GM18511 (cell line): Measurements from ENCODE around the gene AGAP1.

Experiments
- ATAC-seq: cut with Tn5 transposase; IDR thresholded peaks from one replicate; pipeline ENCODE4 v1.9.1; 2021; ENCODE audit warnings: mild to moderate bottlenecking, moderate library complexity; ENCODE audit not compliant: unreplicated experiment

Gene AGAP1

DNA sequence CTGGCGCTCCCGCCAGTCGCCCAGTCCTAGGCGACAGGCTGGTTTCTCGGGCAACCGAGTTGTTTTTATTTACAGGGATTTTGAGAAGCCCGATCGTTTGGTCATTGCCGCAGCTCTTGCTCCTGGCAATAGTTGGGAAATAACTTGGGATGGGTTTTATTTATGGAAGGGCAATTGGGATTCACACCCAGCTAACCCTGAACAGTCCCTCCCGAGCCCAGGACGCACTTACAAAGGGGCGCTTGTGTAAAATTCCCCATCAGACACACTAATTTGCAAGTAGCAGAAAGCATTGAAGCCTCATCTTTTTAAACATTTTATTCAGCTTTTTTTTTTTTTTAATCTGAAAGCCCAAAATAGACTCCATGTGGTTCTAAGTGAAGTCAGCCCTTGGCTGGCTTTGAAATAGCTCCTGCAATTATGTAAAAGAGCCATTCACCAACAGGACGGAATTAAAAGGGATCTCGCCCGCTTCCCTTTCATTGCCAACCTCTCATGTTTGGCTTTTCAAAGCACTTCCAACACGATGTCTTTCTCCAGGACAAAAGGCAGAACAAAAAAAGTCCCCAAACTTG lies 677.9 kb downstream of the AGAP1 start:
- no peak for ATAC-seq

GRCh38 chr2:236172255-236173035 lies 678.6 kb downstream of the AGAP1 start:
- ATAC-seq, result no peak

- ATAC-seq, result no peak
These were observed 679.3 kb downstream of the AGAP1 start for GRCh38 chr2:236173036-236173728.

DNA sequence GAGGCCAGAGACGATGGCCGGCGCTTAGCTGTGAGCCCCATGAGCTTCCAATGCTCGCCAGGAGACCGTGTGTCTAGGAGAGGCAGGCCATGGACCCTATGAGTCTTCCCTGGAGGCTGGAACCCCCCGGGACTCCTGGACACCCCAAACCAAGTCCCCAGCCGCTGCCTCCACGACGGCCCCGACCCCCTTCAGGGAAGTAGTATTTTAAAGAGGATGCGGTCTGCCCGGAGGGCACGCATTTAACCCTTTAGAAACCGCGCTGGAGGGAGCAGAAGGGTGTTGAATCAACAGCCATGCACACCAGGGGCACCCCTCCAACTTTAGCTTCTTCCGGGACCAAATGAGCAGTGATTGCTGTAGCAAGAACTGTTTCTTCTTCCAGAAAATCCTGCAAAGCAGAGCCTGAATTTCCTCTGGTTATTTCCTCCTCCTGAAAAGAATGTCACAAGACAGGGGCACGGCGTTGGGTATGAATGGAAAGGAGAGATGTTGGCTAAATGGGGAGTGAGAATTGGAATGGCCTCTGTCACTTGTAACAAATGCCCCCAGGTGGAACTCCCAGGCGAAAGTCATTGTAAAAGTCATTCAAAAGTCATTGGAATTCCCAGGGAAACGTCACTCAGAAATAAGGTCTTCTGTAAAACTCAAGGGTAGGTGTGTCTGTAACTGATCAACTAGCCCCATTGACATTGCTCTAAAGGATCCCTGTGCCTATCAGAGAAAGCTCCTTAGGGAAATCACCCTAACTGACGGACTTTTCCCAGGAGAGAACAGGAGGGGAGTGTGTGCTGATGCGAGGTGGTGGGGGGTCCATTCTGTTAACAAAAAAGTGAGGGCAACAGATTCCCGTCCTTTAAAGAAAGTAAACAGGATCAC lies 680.1 kb downstream of the AGAP1 start:
- no peak for ATAC-seq

DNA sequence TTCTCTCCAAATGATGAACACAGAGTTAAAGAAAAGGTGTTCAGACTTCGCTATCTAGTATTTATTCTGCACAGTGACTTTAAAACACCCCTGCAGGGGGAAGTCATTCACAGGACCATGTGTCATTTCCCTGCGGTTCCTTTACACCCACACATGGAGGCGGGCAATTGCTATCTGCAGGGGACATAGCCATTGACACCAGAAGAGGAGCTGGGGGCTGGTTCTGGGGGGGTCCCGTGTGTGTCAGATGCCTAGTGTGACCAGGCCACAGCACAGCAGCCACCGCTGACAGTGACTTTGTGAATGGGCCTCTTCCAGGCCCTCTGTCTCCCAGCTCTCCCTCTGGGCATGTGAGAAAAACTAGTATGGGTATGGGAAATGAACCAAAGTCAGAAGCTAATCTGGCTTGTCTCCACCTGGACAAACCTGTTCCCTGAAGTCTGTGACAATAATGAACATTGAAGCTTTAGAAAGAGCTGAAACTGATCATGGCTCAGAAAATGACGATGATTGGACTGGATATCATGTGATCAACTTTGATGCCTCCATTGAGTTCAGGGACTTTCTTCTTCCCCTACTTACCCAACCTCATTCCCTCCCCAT lies 681.8 kb downstream of the AGAP1 start:
- ATAC-seq, result no peak

DNA sequence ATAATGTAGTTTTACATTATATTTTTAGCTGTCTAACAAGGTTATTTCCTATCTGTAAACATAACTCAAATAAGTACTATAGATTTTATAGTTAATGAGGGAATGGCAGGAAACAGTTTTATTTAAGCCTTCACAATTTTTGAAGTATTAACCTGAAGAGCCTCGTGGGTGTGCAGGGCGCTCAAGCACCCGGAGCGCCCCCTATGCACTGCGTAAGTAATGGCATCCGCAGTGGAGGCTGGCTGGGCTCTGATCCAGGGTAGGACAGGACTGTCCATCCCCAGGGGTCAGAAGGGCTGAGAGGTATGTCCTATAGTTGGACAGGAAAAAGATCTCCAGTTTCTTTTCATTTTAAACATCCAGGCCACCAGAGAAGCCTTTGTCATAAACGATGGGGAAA lies 682.6 kb downstream of the AGAP1 start:
- ATAC-seq, result no peak

DNA sequence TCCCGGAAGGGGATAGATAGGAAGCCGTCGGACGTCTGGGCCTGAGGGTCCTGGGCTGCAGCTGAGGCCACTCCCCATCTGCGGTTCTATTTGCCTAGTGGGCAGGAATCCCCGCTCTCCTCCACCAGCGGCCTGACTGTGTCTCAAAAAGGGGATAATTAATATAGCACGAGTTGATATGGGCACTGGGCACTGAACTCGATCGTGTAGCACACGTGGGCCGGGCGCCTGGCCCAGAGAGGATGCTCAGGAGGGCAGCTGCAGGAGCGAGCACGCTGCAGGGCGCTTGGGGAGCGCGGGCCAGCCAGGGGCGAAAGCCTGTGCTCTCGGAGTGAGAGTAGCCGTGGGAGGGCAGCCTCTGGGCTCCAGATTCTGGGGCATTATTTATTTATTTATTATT lies 683.1 kb downstream of the AGAP1 start:
- no peak for ATAC-seq

- ATAC-seq, result no peak
These were observed 683.7 kb downstream of the AGAP1 start for GRCh38 chr2:236177604-236177966.

DNA sequence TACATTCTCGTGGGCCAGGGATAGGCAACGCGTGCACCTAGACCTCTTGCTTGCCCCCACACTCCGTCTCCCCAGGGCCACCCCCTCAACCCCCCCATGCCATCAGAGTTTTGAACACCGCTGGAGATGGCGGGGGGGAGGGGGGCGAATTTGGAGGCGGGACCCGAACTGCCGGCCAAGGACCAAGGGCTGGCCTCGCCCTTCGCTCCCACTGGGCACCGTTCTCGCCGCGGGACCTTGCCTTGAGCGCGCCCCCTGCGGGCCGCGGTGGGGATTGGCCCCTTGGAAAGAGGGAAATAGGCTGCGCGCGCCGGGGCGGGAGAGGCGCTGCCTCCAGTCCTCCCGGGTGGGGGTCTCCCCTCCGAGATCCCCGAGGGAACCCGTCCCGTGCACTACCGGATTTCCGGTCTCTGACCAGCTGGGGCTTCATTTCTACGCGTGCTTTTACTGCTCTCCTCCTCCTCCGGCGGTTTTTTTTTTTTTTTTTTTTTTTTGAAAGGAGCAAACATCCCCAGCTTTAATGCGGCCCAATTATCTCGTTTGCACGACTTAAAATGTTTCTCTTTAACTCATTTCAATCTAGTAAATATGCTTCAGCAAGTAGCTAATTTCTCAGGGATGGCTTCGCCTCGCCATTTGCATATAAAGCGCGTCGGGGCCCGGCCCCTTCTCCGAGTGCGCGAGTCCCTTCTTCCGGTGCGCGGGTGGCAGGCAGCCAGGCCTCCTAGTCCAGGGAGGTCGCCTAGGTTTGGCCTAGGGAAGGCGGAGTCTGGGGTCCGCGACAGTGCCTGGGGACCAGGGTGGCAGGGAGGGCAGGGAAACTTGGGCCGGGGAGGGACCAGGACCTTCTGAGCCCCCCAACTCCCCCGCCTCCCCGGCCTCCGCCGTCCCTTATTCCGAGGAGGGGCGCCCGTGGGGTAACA lies 684.4 kb downstream of the AGAP1 start:
- no peak for ATAC-seq

DNA sequence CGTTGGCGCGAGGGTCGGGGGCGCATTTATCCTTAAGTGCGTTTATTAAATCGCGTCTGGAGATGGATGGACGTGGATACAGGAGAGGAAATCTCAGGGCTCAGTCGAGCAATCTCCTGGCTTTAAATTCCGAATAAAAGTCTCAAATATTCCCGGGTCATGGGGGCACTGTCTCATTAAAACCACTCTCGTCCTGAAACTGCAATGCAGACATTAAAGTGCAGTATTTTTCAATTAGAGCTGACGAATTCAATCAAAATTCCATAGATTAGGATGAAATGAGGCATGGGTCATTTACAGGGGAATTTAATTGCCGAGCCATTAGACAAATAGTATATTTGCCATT lies 685.0 kb downstream of the AGAP1 start:
- ATAC-seq, result no peak

DNA sequence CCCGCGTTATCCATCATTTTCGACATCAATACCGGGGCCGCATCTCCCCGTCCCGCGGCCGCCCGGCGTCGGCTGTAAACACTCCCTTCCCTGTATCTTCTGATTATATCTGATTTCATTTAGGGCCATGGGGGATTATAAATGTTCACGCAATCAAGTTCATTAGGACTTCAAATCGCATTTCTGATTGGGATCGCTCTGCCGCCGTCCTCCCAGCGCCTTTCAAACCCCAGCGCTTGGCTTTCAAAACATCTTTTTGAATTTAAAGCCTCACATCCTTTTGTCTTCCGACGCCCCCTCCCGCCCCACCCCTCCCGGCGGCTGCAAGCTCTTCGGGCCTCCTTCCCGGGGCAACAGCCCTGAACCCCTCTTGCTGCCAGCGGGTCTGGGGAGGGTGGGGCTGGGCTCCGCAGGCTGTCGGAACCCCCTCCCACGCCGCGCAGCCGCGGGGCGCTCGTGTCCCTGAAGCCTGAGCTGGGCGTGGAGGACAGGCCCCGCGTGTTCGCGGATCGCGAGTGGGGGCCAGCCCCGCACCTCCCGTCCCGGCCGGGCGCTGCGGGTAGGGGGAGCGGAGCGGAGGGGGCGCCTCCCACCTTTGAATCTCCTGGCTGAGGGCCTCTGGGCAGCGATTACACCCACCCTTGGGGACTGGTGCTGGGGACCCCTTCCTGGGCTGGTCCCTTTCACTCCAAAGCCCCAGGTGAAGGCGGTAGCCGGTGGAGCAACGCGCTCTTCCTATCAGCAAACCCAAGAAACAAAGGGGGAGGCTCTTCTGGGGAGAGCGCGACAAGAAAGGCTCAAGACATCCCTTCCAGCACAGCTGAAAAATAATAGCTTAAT lies 685.6 kb downstream of the AGAP1 start:
- no peak for ATAC-seq

DNA sequence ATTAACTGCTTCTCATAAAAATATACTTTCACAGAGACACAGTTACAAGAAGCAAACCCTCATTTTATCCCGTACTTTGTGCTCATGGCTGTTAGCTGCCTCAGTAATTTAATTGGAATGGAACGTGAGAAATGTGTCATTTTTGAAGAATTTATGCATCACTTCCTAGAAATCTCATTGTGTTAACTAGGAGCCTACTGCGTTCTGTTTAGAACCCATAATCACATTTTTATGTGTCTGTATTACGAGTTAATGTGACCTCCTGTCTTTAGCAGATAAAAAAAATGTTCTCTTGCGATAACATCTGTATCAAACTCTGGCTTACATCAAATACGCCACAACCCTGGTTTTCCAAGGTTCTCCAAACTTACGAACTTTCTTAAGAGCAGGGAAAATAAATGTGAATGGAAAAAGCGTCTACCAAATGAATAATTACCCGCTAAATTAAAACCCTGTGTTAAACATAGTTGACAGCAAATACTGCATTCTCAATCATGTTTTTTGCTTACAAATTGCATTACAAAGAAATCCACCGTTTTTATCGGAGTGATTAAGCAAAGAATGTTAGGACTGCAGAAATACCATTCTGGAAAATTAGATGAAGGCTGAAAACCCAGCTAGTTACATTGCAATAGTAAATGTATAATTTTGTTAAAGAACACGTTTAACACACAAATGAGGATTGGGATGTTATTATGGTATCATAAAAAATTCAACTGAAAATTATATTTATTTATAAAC lies 686.4 kb downstream of the AGAP1 start:
- no peak for ATAC-seq

DNA sequence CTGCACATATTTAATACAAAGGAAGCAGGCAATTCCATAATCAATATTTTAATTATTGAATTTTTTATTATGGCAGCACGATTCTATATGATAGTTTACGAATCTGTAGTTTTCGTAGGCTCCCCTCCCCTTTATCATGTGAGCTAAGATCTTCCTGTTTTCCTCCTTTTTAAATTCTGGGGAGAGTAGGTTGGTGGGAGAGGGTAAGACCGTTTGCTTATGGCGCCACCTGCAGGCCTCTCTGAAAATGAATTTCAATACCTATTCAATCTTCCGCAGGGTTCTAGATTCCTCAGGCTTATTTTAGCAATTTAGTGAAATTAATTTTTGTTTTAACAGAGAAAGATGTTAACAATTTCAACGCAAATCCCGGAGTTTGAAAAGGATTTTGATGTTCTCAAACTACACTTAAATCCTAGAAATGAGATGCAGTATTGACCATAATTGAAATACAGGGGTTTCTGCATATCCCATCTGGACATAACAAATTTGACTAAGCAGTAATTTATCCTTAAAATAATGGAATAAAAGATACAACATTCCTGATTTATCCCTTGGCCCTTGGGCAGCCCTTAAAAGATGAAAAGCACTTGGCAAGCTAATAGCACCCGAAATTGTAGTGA lies 687.1 kb downstream of the AGAP1 start:
- no peak for ATAC-seq
